BLaER1 treated with 17β-estradiol and CSF1 and Interleukin-3, amounts not matched to agents 10 nM and 100 nM (cell line): ENCODE results near the gene CPSF4.
A peak's percentile ranks its signal among the peaks of the same experiment; 100 is the strongest.
"Not testable (repeated sequence)": the region's sequence is repeated elsewhere in the genome, so short reads cannot be mapped to it uniquely, and the experiment has no call there.

Experiments used
- H3K27ac ChIP-seq, 11 experiments: shearing (Covaris generic); formaldehyde crosslinking; 2 replicates each; pipeline ENCODE4 v1.8.1; 2022
- H3K27me3 ChIP-seq, 11 experiments: shearing (Covaris generic); formaldehyde crosslinking; 2 replicates each; pipeline ENCODE4 v1.8.1; 2022
- H3K36me3 ChIP-seq, 11 experiments: shearing (Covaris generic); formaldehyde crosslinking; 2 replicates each; pipeline ENCODE4 v1.8.1; 2022
- H3K4me1 ChIP-seq, 10 experiments: shearing (Covaris generic); formaldehyde crosslinking; 2 replicates each; pipeline ENCODE4 v1.8.1; 2022
- H3K4me2 ChIP-seq, 11 experiments: shearing (Covaris generic); formaldehyde crosslinking; 2 replicates each; pipeline ENCODE4 v1.8.1; 2022
- H3K4me3 ChIP-seq, 10 experiments: shearing (Covaris generic); formaldehyde crosslinking; 2 replicates each; pipeline ENCODE4 v1.8.1; 2022
- H3K9ac ChIP-seq, 11 experiments: shearing (Covaris generic); formaldehyde crosslinking; 2 replicates each; pipeline ENCODE4 v1.8.1; 2022
- H3K9me3 ChIP-seq, 11 experiments: shearing (Covaris generic); formaldehyde crosslinking; replicated peaks in 1 of 11; 2 replicates each; pipeline ENCODE4 v1.8.1; 2022
- H4K20me1 ChIP-seq, 11 experiments: shearing (Covaris generic); formaldehyde crosslinking; 2 replicates each; pipeline ENCODE4 v1.8.1; 2022
- Cebpa-rat ChIP-seq, 11 experiments: shearing (Covaris generic); IDR thresholded peaks; 2 replicates each; pipeline ENCODE4 v1.8.1; 2022

The CPSF4 gene

DNA sequence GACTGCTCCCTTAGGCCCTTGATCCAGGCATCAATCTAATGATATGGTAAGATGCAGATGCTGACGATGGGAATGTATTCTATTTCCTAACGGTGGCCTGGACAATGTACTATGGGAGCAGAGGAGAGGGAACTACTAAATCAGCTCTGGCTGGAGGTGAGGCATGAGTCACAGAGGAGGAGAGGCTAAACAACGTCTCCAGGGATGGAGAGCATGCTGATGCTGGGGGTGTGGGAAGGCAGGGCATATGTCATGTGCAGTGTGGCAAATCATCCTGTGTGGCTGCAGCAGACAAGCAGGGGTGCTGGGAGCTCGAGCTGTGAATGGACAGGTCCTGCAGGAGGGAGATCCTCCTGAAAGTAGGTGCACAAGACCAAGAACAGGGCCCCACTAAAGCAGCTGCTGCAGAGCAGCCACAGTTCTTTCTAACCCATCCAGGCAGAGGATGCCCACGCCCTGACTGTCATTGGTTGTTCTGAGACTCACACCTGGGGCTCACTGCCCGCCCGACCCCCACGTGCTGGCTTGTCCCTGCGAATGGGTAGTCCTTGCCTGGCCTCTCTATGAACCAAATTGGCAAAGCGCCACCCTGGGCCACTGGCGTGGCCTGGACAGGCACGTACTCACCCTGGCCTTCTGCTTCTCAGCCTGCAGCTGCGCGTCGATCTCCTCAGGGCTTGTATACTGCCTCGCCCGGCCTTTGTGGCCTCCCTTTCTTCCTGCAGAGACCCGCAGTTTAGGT lies 34.3 kb upstream of the CPSF4 start:
- Histone ChIP-seq H3K4me3 (no peak overlapping the region), H3K9me3 (no peaks in the 10 kb centered on the region), H3K27me3 (no peaks in the 10 kb centered on the region), H3K27ac (no peak overlapping the region), H3K4me1 (peaks cover 17 to 33% (median 24%) of the 10 kb centered on the region in 10 experiments), H3K9ac (peak overlapping the region in 2 of 11 experiments; percentile 4 to 11; a peak in 3 of 22 replicates), H4K20me1 (peaks cover 64 to 91% (median 84%) of the 10 kb centered on the region in 11 experiments), H3K4me2 (no peak overlapping the region), H3K36me3 (peaks cover 56 to 72% (median 65%) of the 10 kb centered on the region in 11 experiments)
- no peak for TF ChIP-seq Cebpa-rat (IDR thresholded peaks at IDR 0.05)

DNA sequence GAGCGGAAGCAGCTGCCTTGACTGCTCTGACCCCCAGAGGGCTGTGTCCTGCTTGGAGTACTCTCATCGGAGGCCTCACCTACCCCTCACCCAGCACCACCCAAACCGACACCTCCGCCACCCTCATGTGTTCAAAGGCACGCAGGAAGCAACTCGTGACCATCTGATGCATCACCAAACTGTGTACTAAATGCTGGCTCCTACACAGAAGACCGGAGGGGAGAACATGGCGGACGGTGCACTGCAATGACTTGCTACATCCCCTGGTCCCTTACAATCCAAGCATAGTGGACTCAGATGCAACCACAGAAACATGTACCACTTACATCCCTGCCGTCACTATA lies 33.8 kb upstream of the CPSF4 start:
- H3K27ac ChIP-seq: no peak overlapping the region
- H3K9ac ChIP-seq: peak overlapping the region in 1 of 11 experiments; percentile 11; a peak in 3 of 22 replicates
- no peak overlapping the region for H3K4me3 ChIP-seq
- peaks cover 64 to 91% (median 83%) of the 10 kb centered on the region in 11 experiments for H4K20me1 ChIP-seq
- no peaks in the 10 kb centered on the region for H3K9me3 ChIP-seq
- H3K4me1 ChIP-seq: peaks cover 21 to 36% (median 27%) of the 10 kb centered on the region in 10 experiments
- H3K4me2 ChIP-seq: no peak overlapping the region
- TF ChIP-seq Cebpa-rat (IDR thresholded peaks at IDR 0.05): no peak
- H3K27me3 ChIP-seq: no peaks in the 10 kb centered on the region
- peaks cover 51 to 67% (median 60%) of the 10 kb centered on the region in 11 experiments for H3K36me3 ChIP-seq

DNA sequence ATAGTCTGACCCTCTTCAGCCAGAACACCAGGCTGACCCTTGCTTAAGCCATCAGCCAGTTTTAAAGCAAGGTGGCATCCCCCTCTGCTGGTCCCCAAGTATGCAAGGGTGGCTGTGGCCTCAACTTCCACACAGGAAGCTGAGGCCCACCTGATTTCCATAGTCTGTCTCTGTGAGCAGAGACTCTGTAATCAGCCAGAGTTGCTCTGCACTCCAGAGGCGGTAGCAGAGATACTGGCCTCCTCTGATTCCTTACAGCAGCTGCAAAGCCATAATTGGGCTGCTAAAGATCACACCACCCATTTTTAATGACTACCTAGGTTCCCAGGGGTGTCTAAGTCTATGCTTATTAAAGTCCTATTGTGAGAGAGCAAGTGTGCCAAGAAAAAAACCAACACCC lies 32.2 kb upstream of the CPSF4 start:
- peaks cover 50 to 66% (median 58%) of the 10 kb centered on the region in 11 experiments for H3K36me3 ChIP-seq
- no peak overlapping the region; a peak in 3 of 22 replicates for H3K27ac ChIP-seq

DNA sequence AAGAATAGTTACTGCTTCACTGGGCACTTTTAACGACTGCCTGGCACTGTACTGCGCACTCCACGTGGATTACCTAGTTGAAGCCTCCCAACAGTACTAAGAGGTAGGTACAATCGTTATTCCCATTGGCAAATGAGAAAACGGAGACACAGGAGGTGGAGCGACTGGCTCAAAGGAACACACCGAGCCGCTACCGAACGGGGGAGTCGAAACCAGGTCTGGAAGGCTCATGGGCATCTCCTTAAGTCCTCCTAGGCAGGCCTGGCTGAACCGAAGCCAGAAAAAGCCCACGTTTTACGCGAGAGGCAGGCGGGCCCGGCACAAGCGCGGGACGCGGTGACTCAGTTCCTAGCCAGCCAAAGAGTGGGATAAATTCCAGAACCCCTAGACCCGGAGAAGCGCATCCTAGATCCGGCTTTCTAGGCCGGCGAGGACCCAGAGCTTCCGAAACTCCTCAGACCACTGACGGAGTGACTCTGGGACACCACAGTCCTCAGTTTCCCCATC lies 30.8 kb upstream of the CPSF4 start:
- H3K27me3 ChIP-seq: no peaks in the 10 kb centered on the region
- H3K36me3 ChIP-seq: peaks cover 50 to 66% (median 58%) of the 10 kb centered on the region in 11 experiments
- peaks cover 28 to 46% (median 39%) of the 10 kb centered on the region in 10 experiments for H3K4me1 ChIP-seq
- H3K4me3 ChIP-seq: peak overlapping the region; percentile 74 to 100 (median 92)
- peak overlapping the region; percentile 82 to 99 (median 94) for H3K4me2 ChIP-seq
- H3K9ac ChIP-seq: peak overlapping the region; percentile 89 to 98 (median 94)
- no peaks in the 10 kb centered on the region for H3K9me3 ChIP-seq
- H4K20me1 ChIP-seq: peaks cover 54 to 91% (median 76%) of the 10 kb centered on the region in 11 experiments
- peak overlapping the region; percentile 90 to 99 (median 97) for H3K27ac ChIP-seq
- no peak for TF ChIP-seq Cebpa-rat (IDR thresholded peaks at IDR 0.05)

More for the DNA sequence above, 32.2 kb upstream of the CPSF4 start:
- Histone ChIP-seq H3K9ac (peak overlapping the region; percentile 89 to 98 (median 94); a peak in 20 of 22 replicates), H3K4me1 (peaks cover 28 to 46% (median 39%) of the 10 kb centered on the region in 10 experiments), H4K20me1 (peaks cover 61 to 91% (median 79%) of the 10 kb centered on the region in 11 experiments), H3K4me2 (peak overlapping the region; percentile 82 to 99 (median 94)), H3K9me3 (no peaks in the 10 kb centered on the region), H3K4me3 (peak overlapping the region in 9 of 10 experiments; percentile 74 to 100 (median 93); a peak in 12 of 20 replicates), H3K27me3 (no peaks in the 10 kb centered on the region)
- TF ChIP-seq Cebpa-rat (IDR thresholded peaks at IDR 0.05): no peak

DNA sequence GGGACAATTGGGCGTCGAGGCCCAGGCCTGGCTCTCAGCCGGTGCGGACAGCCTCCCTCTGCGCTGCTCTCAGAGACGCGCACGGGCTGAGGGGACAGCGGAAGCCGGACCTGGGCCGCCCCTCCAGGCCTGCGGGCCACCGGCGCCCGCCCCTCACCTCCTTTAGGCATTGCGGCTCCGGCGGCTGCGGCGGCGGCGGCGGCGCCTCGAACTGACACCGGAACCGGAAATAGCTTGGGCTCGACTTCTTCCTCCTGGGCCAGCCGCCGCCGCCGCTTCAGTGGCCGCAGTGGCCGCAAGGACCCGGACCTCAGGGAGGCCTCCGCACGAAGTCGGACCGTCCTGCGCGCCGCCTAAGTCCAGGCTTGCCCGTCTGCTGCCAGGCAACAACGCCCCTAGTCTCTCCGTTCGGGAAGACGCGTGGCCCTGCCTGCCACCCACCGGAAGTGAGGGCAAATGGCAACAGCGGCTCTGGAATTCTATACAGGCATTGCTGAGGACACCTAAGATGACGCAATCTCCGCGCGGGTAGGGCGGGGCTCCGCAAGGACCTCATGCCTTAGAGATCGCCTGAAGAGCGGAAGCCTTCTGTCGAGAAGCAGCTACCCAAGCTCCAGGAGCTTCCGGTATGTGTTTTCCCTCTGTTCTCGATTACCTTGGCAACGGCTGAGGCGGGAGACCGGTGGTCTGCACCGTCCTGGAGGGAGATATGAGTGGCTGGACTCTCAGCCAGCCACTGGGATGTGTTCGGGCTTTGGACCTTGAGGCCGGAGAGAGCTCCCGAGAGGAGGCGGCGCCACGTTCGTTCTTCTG lies 30.2 kb upstream of the CPSF4 start, which contains the start of the genes BUD31 and PDAP1:
TSS of gene BUD31 (plus strand) at position 591 of the 813 bp plus-strand sequence. CDS start 2,124 bp downstream, outside the sequence.
TSS of gene PDAP1 (minus strand) at position 219 of the 813 bp plus-strand sequence. CDS start at position 170, 49 bp downstream.
- H3K27me3 ChIP-seq: no peaks in the 10 kb centered on the region

DNA sequence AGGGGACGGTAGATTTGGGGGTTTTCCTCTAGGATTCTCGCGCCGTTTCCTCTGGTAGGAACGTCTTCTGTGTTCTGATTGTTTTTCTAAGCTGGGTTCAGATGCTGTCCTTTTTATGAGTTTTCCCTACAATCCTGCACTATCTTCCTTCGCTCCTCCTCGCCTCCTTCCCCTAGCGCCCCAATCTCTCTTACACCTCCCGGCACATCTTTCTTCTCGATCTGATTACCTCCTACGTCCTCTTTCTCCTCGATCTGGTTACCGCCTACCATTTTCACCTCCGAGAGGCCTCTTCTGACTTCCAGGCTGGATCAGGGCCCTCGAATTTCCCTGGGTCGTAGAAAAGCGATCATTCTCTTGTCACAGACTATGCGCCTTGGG lies 29.6 kb upstream of the CPSF4 start:
- Histone ChIP-seq H3K4me1 (peaks cover 28 to 46% (median 39%) of the 10 kb centered on the region in 10 experiments), H3K4me3 (peak overlapping the region; percentile 74 to 100 (median 92)), H3K4me2 (peak overlapping the region; percentile 80 to 96 (median 92)), H3K27ac (peak overlapping the region; percentile 90 to 99 (median 97)), H3K9me3 (no peaks in the 10 kb centered on the region), H4K20me1 (peaks cover 49 to 91% (median 68%) of the 10 kb centered on the region in 11 experiments), H3K36me3 (peaks cover 50 to 66% (median 58%) of the 10 kb centered on the region in 11 experiments), H3K9ac (peak overlapping the region; percentile 89 to 98 (median 94)), H3K27me3 (no peaks in the 10 kb centered on the region)
- TF ChIP-seq Cebpa-rat (IDR thresholded peaks at IDR 0.05): no peak

More for the DNA sequence above, 30.2 kb upstream of the CPSF4 start, which contains the start of the genes BUD31 and PDAP1:
- H3K9ac ChIP-seq: peak within 1 kb of the TSS; percentile 89 to 98 (median 94)
- peaks cover 54 to 91% (median 73%) of the 10 kb centered on the region in 11 experiments for H4K20me1 ChIP-seq
- H3K9me3 ChIP-seq: no peaks in the 10 kb centered on the region
- peak within 1 kb of the TSS; percentile 90 to 99 (median 97) for H3K27ac ChIP-seq
- H3K4me1 ChIP-seq: peaks cover 28 to 46% (median 39%) of the 10 kb centered on the region in 10 experiments
- peak within 1 kb of the TSS; percentile 82 to 99 (median 95) for H3K4me2 ChIP-seq
- TF ChIP-seq Cebpa-rat (IDR thresholded peaks at IDR 0.05): peak; percentile 88 to 100 (median 98); a peak in 21 of 22 replicates
- peaks cover 50 to 66% (median 58%) of the 10 kb centered on the region in 11 experiments for H3K36me3 ChIP-seq
- peak within 1 kb of the TSS; percentile 74 to 100 (median 92) for H3K4me3 ChIP-seq

DNA sequence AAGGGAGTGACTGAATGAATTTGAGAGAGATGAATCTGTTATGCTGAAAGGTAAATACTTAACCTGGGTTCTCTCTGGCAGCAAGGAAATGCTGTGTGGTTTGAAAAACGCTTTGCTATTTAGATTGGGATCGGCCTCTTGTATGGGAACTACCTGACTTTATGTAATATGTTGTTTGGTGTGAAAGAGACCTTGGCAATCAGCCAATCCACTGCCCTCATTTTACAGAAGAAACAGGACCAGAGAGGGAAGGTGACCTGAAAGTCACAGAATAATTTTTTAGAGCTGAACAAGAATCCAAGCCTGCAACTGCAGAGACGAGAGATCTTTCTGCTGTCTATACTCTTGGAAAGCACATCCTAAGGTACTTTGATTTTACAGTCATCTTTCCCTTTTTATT lies 28.9 kb upstream of the CPSF4 start:
- peak overlapping the region; percentile 80 to 96 (median 92) for H3K4me2 ChIP-seq
- H3K9me3 ChIP-seq: no peaks in the 10 kb centered on the region
- H3K4me3 ChIP-seq: peak overlapping the region; percentile 74 to 100 (median 92)
- no peaks in the 10 kb centered on the region for H3K27me3 ChIP-seq
- peaks cover 43 to 91% (median 68%) of the 10 kb centered on the region in 11 experiments for H4K20me1 ChIP-seq
- peaks cover 50 to 66% (median 58%) of the 10 kb centered on the region in 11 experiments for H3K36me3 ChIP-seq
- peak overlapping the region; percentile 90 to 99 (median 97); a peak in 15 of 22 replicates for H3K27ac ChIP-seq
- TF ChIP-seq Cebpa-rat (IDR thresholded peaks at IDR 0.05): no peak
- H3K4me1 ChIP-seq: peaks cover 28 to 40% (median 36%) of the 10 kb centered on the region in 10 experiments
- H3K9ac ChIP-seq: peak overlapping the region; percentile 89 to 98 (median 94)

DNA sequence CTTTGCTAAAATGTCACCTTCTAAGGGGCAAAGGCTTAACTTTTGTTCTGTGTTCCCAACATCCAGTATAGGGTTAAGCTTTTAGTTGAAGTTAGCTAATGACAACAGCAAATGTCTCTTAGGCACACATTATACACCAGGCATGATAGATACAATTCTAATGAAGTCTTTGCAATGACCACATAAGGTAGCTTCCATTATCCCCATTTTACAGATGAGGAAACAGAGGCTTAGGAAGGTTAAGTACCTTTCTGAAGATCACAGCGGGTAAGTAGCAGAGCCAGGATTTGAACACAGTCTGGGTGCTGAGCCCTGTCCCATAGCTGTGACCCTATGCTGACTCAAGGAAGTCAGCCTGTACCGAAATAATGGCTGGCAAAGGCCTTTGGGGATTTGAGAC lies 28.1 kb upstream of the CPSF4 start:
- Histone ChIP-seq H3K4me3 (peak overlapping the region in 9 of 10 experiments; percentile 82 to 100 (median 93); a peak in 10 of 20 replicates), H3K36me3 (peaks cover 54 to 66% (median 58%) of the 10 kb centered on the region in 11 experiments), H3K9ac (peak overlapping the region; percentile 89 to 98 (median 94); a peak in 20 of 22 replicates)

DNA sequence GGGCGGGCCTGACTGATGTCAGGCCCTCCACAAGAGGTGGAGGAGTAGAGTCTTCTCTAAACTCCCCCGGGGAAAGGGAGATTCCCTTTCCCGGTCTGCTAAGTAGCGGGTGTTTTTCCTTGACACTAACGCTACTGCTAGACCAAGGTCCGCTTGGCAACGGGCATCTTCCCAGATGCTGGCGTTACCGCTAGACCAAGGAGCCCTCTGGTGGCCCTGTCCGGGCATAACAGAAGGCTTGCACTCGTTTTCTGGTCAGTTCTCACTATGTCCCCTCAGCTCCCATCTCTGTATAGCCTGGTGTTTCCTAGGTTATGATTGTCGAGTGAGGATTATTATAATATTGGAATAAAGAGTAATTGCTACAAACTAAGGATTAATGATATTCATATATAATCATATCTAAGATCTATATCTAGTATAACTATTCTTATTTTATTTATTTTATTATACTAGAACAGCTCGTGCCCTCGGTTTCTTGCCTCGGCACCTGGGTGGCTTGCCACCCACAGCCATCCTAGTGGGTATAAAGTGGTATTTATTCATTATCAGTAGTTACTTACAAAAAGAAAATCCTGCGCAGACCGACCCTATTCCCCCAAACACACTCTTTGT lies 23.1 kb upstream of the CPSF4 start:
- not testable (repeated sequence) for H3K9ac ChIP-seq, H3K9me3 ChIP-seq, H3K27me3 ChIP-seq, H3K27ac ChIP-seq, H3K4me2 ChIP-seq, H3K4me3 ChIP-seq
- peaks cover 50 to 100% (median 77%) of the 10 kb centered on the region in 11 experiments; a peak in 21 of 22 replicates for H4K20me1 ChIP-seq
- H3K4me1 ChIP-seq: peaks cover 5 to 18% (median 15%) of the 10 kb centered on the region in 10 experiments; a peak in 19 of 20 replicates
- H3K36me3 ChIP-seq: peaks cover 98 to 100% (median 100%) of the 10 kb centered on the region in 11 experiments

More for the DNA sequence above, 28.1 kb upstream of the CPSF4 start:
- H3K4me2 ChIP-seq: peak overlapping the region; percentile 80 to 96 (median 92)
- TF ChIP-seq Cebpa-rat (IDR thresholded peaks at IDR 0.05): no peak
- H3K9me3 ChIP-seq: no peaks in the 10 kb centered on the region
- H3K27ac ChIP-seq: peak overlapping the region in 1 of 11 experiments; percentile 96; a peak in 2 of 22 replicates
- peaks cover 37 to 91% (median 68%) of the 10 kb centered on the region in 11 experiments; a peak in 21 of 22 replicates for H4K20me1 ChIP-seq
- no peaks in the 10 kb centered on the region for H3K27me3 ChIP-seq
- peaks cover 28 to 35% (median 33%) of the 10 kb centered on the region in 10 experiments for H3K4me1 ChIP-seq
